AG10803 (cell line): ENCODE measurements around the gene HDAC3.

ENCODE experiments used
- DNase-seq: peaks from one replicate; pipeline ENCODE4 v3.0.0; 2010; ENCODE audit warnings: low read depth
- H3K4me3 ChIP-seq: 2 replicates; pipeline ENCODE4 v1.5.1; 2011; ENCODE audit warnings: mild to moderate bottlenecking, low read length, control low read depth
- TF ChIP-seq, protein P1 (sequence below): conservative IDR thresholded peaks from 2 replicates; pipeline ENCODE4 v1.5.1; 2011; ENCODE audit warnings: mild to moderate bottlenecking, low read length, control low read depth, inconsistent platforms

HDAC3 gene

DNA sequence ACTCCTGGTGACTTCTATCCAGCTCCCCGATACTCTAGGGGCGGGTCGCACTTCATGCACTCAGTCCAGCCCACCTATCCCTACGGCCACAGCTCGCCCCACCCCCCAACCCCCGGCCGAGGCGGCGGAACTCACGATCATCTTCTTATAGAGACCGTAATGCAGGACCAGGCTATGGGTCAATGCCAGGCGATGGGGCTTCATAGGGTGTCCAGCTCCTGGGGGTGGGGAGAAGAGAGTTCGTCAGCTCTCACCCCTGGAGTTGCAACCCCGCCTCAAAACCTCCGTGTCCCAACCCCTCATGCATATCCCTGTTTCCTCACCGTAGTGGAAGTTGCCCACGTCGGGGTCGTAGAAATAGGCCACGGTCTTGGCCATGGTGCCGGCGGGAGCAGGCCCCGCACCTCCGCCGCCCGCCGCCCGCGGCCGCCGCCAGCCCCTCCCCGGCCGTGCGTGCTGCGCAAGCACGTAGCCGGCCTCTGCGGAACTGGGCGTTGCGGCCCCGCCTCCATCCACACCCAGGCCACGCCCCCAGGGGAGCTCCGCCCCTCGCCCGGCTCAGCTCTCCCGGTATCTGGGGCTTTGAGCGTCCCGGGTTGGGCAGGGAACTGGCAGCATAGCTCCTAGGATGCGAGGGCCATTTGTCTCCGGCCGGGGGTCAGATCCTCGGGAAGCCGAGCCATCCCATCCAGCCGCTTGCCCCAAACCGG is at the start of gene HDAC3, which contains the start of gene RELL2:
Gene HDAC3 (minus strand): TSS at position 437 of the 710 bp plus-strand sequence. CDS start 59 bp downstream, at position 378.
Gene RELL2 (plus strand): TSS at position 585 of the 710 bp plus-strand sequence. CDS start 1,229 bp downstream, outside the sequence.
- H3K4me3 ChIP-seq: peak within 1 kb of the TSS; percentile 99
- TF ChIP-seq, protein P1, sequence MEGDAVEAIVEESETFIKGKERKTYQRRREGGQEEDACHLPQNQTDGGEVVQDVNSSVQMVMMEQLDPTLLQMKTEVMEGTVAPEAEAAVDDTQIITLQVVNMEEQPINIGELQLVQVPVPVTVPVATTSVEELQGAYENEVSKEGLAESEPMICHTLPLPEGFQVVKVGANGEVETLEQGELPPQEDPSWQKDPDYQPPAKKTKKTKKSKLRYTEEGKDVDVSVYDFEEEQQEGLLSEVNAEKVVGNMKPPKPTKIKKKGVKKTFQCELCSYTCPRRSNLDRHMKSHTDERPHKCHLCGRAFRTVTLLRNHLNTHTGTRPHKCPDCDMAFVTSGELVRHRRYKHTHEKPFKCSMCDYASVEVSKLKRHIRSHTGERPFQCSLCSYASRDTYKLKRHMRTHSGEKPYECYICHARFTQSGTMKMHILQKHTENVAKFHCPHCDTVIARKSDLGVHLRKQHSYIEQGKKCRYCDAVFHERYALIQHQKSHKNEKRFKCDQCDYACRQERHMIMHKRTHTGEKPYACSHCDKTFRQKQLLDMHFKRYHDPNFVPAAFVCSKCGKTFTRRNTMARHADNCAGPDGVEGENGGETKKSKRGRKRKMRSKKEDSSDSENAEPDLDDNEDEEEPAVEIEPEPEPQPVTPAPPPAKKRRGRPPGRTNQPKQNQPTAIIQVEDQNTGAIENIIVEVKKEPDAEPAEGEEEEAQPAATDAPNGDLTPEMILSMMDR: no peak
- DNase-seq: peak; percentile 85

DNA sequence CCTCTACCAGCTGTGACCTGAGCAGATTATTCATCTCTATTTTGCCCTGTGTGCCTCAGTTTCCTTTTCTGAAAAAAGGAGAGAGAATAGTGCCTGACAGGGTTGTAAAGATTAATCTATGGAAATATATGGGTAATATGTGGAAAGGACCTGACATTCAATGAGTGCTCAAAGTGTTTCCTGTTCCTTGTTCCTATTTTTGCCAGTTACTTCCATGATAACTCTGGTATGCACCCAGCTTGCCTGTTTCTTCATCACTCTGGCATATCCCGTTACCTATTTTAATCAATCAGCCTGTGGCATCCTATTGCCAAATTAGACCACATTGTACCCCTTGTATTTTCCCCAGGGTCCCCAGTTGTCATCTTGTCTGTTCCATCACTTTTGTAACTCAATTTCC is 48.9 kb upstream of the HDAC3 start:
- no peak for DNase-seq
- TF ChIP-seq, protein P1: no peak
- no peak overlapping the region for H3K4me3 ChIP-seq

DNA sequence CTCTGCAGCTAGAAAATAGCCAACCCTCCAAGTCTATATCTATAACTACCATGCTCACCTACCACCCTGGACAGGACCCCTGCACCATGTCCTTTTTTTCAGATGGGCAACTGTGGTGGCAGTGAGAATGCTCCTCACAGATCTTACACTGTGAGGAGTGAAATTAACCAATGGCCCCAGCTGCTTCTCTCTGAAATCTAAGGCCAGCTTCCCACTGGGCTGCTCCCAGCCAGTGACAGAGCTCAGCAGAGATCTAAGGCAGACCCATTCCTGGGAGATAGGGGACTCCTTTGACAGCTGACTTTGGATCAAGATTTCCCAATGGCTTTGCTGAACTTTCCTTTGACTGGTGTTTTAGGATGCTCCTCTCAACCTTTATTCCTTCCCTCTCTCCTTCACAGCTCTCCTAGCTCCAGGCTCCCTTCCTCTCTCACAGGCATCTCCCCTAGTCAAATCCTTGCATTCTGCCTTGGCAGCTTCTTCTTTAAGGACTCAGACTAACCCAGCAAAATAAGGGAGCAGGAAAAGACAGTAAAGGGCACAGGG is 47.0 kb upstream of the HDAC3 start:
- DNase-seq: no peak
- H3K4me3 ChIP-seq: no peak overlapping the region
- TF ChIP-seq, protein P1: no peak

DNA sequence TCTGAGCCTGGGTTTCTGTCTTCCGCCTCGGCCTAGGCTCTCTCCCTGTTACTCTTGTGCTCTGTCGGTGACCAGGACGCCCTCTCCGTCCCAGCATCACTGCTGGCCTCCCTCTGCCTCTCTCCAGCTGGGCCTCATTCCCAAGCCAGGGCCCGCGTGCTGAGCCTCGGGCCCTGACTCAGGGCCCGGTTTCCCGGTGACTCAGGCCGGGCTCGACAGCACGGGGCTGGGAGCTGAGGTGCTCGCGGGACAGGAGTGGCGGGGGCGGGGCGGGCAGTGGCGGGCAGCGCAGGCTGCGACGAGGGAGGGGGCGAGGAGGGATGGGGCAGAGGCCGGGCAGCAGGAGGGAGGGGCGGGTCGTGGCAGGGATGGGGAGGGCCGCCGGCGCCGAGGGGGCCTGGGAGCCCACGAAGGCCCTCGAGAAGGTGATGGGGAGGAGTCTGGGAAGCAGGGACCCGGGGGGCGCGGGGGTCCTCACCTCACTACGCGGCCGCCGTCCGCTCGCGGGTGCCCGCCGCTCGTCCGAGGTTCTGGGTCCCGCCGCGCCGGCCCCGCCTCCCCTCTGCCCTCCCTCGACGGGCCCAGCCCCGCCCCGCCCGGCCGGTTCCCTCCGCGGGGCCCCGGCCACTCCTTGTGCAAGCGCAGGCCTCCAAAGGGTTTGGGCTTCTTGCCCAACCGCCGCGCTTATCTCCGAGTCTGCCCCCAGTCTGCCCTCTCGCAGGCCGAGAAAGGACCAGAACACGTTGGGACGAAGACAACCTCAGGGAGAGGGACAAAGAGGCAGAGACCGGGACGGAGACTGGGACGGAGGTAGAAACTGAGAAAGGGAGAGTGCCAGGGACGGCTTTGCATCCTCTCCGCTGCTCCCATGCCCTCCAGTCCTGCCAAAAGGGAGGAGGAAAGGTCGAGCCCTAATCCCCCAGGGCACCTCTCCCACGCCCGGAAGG is 45.3 kb upstream of the HDAC3 start, which contains the start of gene ARAP3:
Gene ARAP3 (minus strand): TSS at position 536 of the 947 bp plus-strand sequence. CDS start 1,744 bp downstream, outside the sequence.
- DNase-seq: peak; percentile 77
- peak within 1 kb of the TSS; percentile 59 for H3K4me3 ChIP-seq
- TF ChIP-seq, protein P1: no peak

DNA sequence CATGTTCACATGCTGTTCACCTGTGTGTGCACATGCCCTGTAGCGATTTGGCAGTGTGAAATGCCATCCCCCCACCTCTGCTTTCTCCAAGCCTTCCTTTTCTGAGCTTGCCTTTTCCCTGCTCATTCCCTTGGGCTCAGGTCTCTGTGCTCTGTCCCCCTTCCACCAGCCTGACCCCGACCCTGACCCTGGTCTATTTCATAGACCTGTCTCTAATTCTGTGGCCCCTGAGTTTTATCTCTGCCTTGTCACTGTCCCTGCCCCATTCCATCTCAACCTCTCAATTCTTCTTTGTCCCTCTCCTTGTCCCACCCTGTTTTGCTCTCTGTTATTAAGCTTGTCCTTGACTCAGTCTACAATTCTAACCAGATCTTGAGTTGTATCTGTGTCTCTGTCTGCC is 44.6 kb upstream of the HDAC3 start:
- TF ChIP-seq, protein P1: no peak
- DNase-seq: no peak
- H3K4me3 ChIP-seq: peak overlapping the region; percentile 59

DNA sequence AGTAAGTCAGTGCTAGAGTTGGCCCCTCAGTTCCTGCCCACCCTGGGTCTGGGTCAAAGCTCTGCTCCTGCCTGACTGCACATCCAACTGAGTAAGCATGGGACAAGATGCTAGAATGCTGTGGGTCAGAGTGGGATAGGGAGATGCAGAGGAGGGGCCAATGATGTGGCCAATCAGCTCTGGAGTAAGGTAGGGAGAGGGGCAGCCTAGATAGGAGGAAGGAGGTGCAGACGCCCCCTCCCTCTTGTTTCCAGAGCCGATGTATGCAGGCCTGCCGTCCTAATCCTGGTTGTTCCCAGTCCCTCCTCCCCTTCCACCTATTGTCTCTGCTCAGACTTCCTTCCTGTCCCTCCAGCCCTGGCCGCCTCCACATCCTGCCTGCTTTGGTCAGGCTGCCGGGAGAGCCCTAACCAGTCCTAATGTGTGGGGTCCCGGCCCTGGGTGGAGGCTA is 44.1 kb upstream of the HDAC3 start:
- H3K4me3 ChIP-seq: no peak overlapping the region
- TF ChIP-seq, protein P1: no peak
- DNase-seq: no peak
